CD4-positive, alpha-beta T cell treated with Interleukin-12 subunit alpha and Interleukin-12 subunit beta, for 1 hour (primary cell): ENCODE data around the gene RAB6A.
A peak's percentile ranks its signal among the peaks of the same experiment; 100 is the strongest.
"Not testable (repeated sequence)": the region's sequence is repeated elsewhere in the genome, so short reads cannot be mapped to it uniquely, and the experiment has no call there.

Experiments used
- DNase-seq: peaks from one replicate; pipeline ENCODE4 v3.0.0-alpha.2; 2020

RAB6A gene

GRCh38 chr11:73760679-73761402 lies at the start of gene RAB6A:
Gene RAB6A (minus strand): TSS chr11:73761074. CDS start chr11:73760635, 439 bp downstream.
- DNase-seq: peak; percentile 100

- no peak for DNase-seq
Measured at GRCh38 chr11:73810637-73811036, 49.8 kb upstream of the RAB6A start.

GRCh38 chr11:73808052-73808451 lies 47.2 kb upstream of the RAB6A start:
- DNase-seq: no peak

GRCh38 chr11:73804712-73805111 lies 43.8 kb upstream of the RAB6A start:
- DNase-seq: no peak

GRCh38 chr11:73801136-73801535 lies 40.3 kb upstream of the RAB6A start:
- no peak for DNase-seq

- DNase-seq: no peak
Measured at GRCh38 chr11:73800276-73800806, 39.5 kb upstream of the RAB6A start.

- DNase-seq: no peak
Measured at GRCh38 chr11:73797457-73797856, 36.6 kb upstream of the RAB6A start.

- DNase-seq: no peak
Measured at GRCh38 chr11:73795925-73796632, 35.2 kb upstream of the RAB6A start.

- DNase-seq: no peak
Measured at GRCh38 chr11:73792584-73792983, 31.7 kb upstream of the RAB6A start.

GRCh38 chr11:73789279-73789670 lies 28.4 kb upstream of the RAB6A start:
- no peak for DNase-seq

GRCh38 chr11:73787643-73788558 lies 27.0 kb upstream of the RAB6A start, which contains the start of gene MRPL48:
Gene MRPL48 (plus strand): TSS chr11:73787874. CDS start chr11:73787972, 98 bp downstream.
- peak; percentile 88 for DNase-seq

GRCh38 chr11:73787051-73787642 lies 26.3 kb upstream of the RAB6A start:
- DNase-seq: no peak

GRCh38 chr11:73785467-73785866 lies 24.6 kb upstream of the RAB6A start:
- not testable (repeated sequence) for DNase-seq

- DNase-seq: no peak
Measured at GRCh38 chr11:73784734-73785133, 23.9 kb upstream of the RAB6A start.

GRCh38 chr11:73784080-73784634 lies 23.3 kb upstream of the RAB6A start:
- no peak for DNase-seq

GRCh38 chr11:73783483-73784020 lies 22.7 kb upstream of the RAB6A start:
- no peak for DNase-seq

GRCh38 chr11:73781303-73781702 lies 20.4 kb upstream of the RAB6A start:
- DNase-seq: no peak

- DNase-seq: peak; percentile 97
Measured at GRCh38 chr11:73779084-73779902, 18.4 kb upstream of the RAB6A start.

GRCh38 chr11:73770811-73771210 lies 9.9 kb upstream of the RAB6A start:
- not testable (repeated sequence) for DNase-seq

- no peak for DNase-seq
Measured at GRCh38 chr11:73766763-73767162, 5.9 kb upstream of the RAB6A start.

- DNase-seq: no peak
Measured at GRCh38 chr11:73762732-73763131, 1.9 kb upstream of the RAB6A start.
